Epithelial cell of esophagus (primary cell): ENCODE results near the gene NFATC2.

Source experiments
- DNase-seq: peaks from one replicate; pipeline ENCODE4 v3.0.0; 2010; ENCODE audit warnings: low read depth
- H3K4me3 ChIP-seq: 2 replicates; pipeline ENCODE4 v1.5.1; 2011; ENCODE audit warnings: mild to moderate bottlenecking, low read length, control low read depth
- TF ChIP-seq, protein P1 (sequence below): IDR thresholded peaks from 2 replicates; pipeline ENCODE4 v1.5.1; 2011; ENCODE audit warnings: low read depth, mild to moderate bottlenecking, low read length, control low read depth, inconsistent platforms; ENCODE audit not compliant: insufficient read depth; ENCODE audit errors: missing control alignments

NFATC2 gene

DNA sequence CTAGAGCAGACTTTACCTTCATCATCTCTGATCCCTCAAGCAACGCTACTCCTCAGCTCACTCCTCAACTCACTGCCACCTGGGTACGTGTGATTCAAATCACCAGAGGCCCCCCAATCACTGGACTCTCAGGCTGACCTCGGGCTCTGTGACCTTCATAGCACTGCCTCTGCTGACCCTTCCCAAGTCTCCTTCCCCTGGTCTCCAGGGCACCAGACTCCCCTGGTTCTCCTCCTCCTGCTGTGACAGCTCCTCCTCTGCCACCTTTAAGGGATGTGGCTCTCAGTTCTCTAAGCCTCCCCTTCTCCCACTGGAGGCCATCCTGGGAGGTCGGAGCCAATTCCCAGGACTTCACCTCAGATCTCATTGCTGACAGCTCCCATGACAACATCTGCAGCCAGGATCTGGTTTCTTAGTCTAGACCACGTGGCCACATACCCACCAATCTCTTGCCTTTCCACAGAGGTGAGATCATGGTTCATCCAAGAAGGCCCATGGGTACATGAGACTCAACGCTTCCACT lies 90.4 kb downstream of the NFATC2 start:
- DNase-seq, result no peak
- TF ChIP-seq, protein P1, sequence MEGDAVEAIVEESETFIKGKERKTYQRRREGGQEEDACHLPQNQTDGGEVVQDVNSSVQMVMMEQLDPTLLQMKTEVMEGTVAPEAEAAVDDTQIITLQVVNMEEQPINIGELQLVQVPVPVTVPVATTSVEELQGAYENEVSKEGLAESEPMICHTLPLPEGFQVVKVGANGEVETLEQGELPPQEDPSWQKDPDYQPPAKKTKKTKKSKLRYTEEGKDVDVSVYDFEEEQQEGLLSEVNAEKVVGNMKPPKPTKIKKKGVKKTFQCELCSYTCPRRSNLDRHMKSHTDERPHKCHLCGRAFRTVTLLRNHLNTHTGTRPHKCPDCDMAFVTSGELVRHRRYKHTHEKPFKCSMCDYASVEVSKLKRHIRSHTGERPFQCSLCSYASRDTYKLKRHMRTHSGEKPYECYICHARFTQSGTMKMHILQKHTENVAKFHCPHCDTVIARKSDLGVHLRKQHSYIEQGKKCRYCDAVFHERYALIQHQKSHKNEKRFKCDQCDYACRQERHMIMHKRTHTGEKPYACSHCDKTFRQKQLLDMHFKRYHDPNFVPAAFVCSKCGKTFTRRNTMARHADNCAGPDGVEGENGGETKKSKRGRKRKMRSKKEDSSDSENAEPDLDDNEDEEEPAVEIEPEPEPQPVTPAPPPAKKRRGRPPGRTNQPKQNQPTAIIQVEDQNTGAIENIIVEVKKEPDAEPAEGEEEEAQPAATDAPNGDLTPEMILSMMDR, result no peak
- no peak overlapping the region for H3K4me3 ChIP-seq

DNA sequence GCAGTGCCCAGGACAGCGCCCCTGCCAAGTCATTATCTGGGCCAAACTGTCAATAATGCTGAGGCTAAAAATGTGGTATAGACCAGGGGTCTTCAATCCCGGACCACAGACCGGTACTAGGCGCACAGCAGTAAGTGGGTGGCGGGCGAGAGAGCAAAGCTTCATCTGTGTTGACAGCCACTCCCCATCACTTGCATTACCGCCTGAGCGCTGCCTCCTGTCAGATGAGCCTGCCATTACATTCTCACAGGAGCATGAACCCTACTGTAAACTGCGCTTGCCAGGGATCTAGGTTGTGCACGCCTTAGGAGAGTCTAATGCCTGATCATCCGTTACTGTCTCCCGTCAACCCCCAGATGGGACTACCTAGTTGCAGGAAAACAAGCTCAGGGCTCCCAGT lies 91.0 kb downstream of the NFATC2 start:
- TF ChIP-seq, protein P1, result no peak
- no peak for DNase-seq
- no peak overlapping the region for H3K4me3 ChIP-seq

DNA sequence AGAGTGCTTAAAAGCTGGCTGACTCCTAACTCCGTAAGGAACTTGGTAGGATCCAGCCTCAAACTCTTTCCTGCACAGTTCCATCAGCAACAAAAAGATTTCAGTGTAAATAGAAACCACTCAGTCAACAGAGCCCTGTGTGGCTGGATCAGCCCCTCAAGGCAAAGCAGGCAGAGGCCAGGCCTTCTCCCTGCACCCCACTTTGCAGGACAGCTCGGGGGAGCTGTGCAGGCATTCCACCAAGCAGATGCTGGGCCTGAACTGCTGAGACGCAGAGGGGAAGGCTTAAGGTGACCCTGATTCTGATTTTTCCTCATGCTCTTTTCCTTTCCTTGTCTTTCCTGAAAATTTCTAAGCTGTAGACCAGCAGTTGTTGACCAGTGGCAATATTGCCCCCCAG lies 91.5 kb downstream of the NFATC2 start:
- DNase-seq, result no peak
- TF ChIP-seq, protein P1, result no peak
- H3K4me3 ChIP-seq, result no peak overlapping the region

DNA sequence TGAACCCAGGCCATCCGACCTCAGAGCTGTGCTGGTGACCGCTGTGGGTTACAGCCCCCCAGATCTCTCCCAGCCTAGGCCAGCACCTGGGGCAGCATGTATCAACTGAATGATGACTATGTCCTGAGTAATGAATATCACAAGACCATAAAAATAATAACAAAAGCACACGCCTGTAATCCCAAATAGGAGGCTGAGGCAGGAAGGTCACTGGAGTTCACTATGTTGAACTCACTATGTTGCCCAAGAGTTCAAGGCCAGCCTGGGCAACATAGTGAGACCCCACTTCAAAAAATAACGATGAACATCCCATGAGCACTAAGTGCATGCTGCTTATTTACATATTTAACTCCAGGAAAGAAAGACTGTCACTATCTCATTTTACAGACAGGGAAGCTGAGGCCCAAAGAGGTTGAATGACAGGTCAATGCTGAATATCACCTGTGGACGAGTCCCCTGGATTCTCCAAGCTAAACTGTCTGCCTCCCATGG lies 92.3 kb downstream of the NFATC2 start:
- no peak overlapping the region for H3K4me3 ChIP-seq

DNA sequence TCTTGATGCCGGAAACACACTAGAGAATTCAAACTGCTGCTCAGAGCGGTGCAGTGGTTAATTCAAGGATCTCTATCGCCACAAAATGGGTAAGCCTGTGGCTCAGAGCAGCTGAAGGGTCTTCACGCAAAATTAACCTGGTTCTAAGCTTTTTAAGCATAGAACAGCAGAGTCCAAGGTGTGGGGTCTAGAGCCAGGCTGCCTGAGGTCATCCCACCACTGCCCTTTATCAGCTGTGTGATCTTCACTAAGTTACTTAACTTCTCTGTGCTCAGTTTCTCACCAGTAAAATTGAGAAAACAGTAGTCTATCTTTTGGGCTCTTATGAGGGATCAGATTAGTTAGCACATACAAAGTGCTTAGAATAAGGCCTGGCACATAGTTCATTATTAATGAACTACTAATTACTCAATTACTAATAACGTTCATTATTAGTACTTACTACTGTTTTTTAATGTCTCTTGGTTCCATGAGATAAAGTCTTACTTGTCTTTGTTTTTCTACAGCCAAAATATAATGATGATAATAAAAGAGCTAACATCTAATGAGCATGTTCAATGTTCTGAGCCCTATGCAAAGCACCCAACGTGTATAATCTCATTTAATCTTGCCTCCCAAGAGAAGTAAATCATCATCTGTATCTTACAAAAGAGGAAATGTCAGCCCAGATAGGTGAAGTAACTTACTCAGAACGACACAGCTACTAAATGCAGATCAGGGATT lies 92.9 kb downstream of the NFATC2 start:
- no peak for DNase-seq
- TF ChIP-seq, protein P1, result no peak
- no peak overlapping the region for H3K4me3 ChIP-seq

More for the DNA sequence above, 92.3 kb downstream of the NFATC2 start:
- DNase-seq, result peak; percentile 27
- TF ChIP-seq, protein P1, result no peak

DNA sequence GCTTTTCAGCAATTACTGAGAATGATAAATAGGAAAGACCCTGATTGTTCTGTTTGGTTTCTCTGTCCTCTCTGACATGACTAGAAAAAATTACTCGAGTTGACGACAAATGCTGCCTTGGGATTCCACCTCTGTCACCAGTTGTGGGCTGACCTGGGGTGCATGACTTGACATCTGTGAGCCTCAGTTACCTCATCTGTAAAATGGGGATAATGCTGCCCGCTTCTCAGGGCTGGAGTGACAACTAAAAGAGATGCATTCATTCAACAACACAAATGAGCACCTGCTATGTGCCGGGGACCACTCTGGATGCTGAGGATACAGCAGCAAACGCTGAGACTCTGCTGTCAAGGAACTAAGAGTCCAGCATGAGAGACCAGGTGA lies 94.8 kb downstream of the NFATC2 start:
- TF ChIP-seq, protein P1, result no peak

More for the DNA sequence above, 94.8 kb downstream of the NFATC2 start:
- no peak overlapping the region for H3K4me3 ChIP-seq
- no peak for DNase-seq
